ENCODE measurements around the gene EGR1.

GRCh38 chr5:138448481-138449398 lies 16.5 kb upstream of the EGR1 start:
- TF ChIP-seq POLR2A (IDR thresholded peaks at IDR 0.05) (no peak), CTCF (IDR thresholded peaks at IDR 0.05) (no peak), POLR2AphosphoS5 (IDR thresholded peaks at IDR 0.05) (no peak), EP300 (IDR thresholded peaks at IDR 0.05) (no peak)

All from stomach (tissue), 4 donors.